HepG2 (cell line): Measurements from ENCODE around the gene ERBB3. TPM values are rescaled to one million over a fixed set of nuclear protein-coding genes. Genes with fewer than 3 reads are reported as not detected.

Source experiments
- CREB1 ChIP-seq, 2 experiments: fragments of 450-650 bp in 1 of 2; IDR thresholded peaks; 2 replicates each; pipeline ENCODE4 v1.6.1; 2016 to 2017; ENCODE audit warnings: control low read depth in 1 of 2, mild to moderate bottlenecking in 1 of 2, missing compliant biosample characterization in 1 of 2, missing genetic modification characterization in 1 of 2
- CREM ChIP-seq, 2 experiments: sonication (generic) in 1 of 2; formaldehyde crosslinking in 1 of 2; IDR thresholded peaks; 2 replicates each; pipeline versions ENCODE4 v1.4.0 to v1.6.1; 2016 to 2020; ENCODE audit warnings: antibody characterized with exemption in 1 of 2, mild to moderate bottlenecking in 1 of 2, missing genetic modification reagents in 1 of 2
- HDAC1 ChIP-seq: sonication (generic); formaldehyde crosslinking; IDR thresholded peaks from 2 replicates; pipeline ENCODE4 v1.5.1; 2020; ENCODE audit warnings: mild to moderate bottlenecking, missing genetic modification reagents
- JUND ChIP-seq: sonication (generic); formaldehyde crosslinking; IDR thresholded peaks from 2 replicates; pipeline ENCODE4 v1.8.0; 2022; ENCODE audit warnings: mild to moderate bottlenecking, missing genetic modification reagents
- KDM3A ChIP-seq: IDR thresholded peaks from 2 replicates; pipeline ENCODE4 v1.6.1; 2018; ENCODE audit warnings: low read depth, missing compliant biosample characterization
- KDM5A ChIP-seq: fragments of 200-600 bp; sonication (generic); IDR thresholded peaks from 2 replicates; pipeline ENCODE4 v1.7.0; 2018; ENCODE audit warnings: antibody characterized with exemption, mild to moderate bottlenecking, low read length, borderline replicate concordance
- KMT2B ChIP-seq: IDR thresholded peaks from 2 replicates; pipeline ENCODE4 v1.6.1; 2016; ENCODE audit warnings: missing genetic modification reagents, missing compliant biosample characterization
- MED1 ChIP-seq: sonication (generic); formaldehyde crosslinking; IDR thresholded peaks from 2 replicates; pipeline ENCODE4 v1.4.0; 2020; ENCODE audit warnings: missing genetic modification reagents
- MXD3 ChIP-seq: IDR thresholded peaks from 2 replicates; pipeline ENCODE4 v1.6.1; 2016; ENCODE audit warnings: mild to moderate bottlenecking, missing biosample characterization, missing genetic modification reagents
- NR2C2 ChIP-seq: sonication (generic); formaldehyde crosslinking; IDR thresholded peaks from 2 replicates; pipeline ENCODE4 v1.4.0; 2020; ENCODE audit warnings: missing genetic modification reagents, mild to moderate bottlenecking, moderate library complexity, borderline replicate concordance
- SP2 ChIP-seq: sonication (generic); formaldehyde crosslinking; IDR thresholded peaks from 2 replicates; pipeline ENCODE4 v1.5.1; 2020; ENCODE audit warnings: mild to moderate bottlenecking, missing genetic modification reagents
- ZFP36L2 ChIP-seq: sonication (generic); formaldehyde crosslinking; IDR thresholded peaks from 2 replicates; pipeline ENCODE4 v1.4.0; 2020; ENCODE audit warnings: missing genetic modification reagents
- ZNF224 ChIP-seq: sonication (generic); formaldehyde crosslinking; IDR thresholded peaks from 2 replicates; pipeline ENCODE4 v1.5.0; 2020; ENCODE audit warnings: mild to moderate bottlenecking, missing genetic modification reagents
- ZNF367 ChIP-seq: sonication (generic); formaldehyde crosslinking; IDR thresholded peaks from 2 replicates; pipeline ENCODE4 v1.4.0; 2020; ENCODE audit warnings: missing genetic modification reagents, borderline replicate concordance
- ZNF83 ChIP-seq: sonication (generic); formaldehyde crosslinking; IDR thresholded peaks from 2 replicates; pipeline ENCODE4 v1.4.0; 2020; ENCODE audit warnings: missing genetic modification reagents, mild to moderate bottlenecking, borderline replicate concordance
- ZNF891 ChIP-seq: sonication (generic); formaldehyde crosslinking; IDR thresholded peaks from 2 replicates; pipeline ENCODE4 v1.5.0; 2020; ENCODE audit warnings: mild to moderate bottlenecking, missing genetic modification reagents
- polyA plus RNA-seq, 8 experiments: library from polyadenylated mRNA; depleted of rRNA in 3 of 8; stranded (reverse) in 7 of 8; unstranded in 1 of 8; fragments of >200 nt; fragmentation: Illumina TruSeq in 4 of 8; extraction: Trizol in 4 of 8; gene quantifications; 2 replicates each; pipeline versions ENCODE4 v1.2.1 to v1.2.3, GENCODE V29; 2011 to 2016; ENCODE audit warnings: low read depth in 4 of 8, missing spikeins in 1 of 8, mixed read lengths in 1 of 8; ENCODE audit not compliant: insufficient read depth in 1 of 8
- total RNA-seq, 5 experiments: library from RNA; depleted of rRNA; stranded (reverse); fragments of >200 nt; fragmentation: Illumina TruSeq; extraction: Trizol; gene quantifications; 2 replicates each; pipeline ENCODE4 v1.2.3, GENCODE V29; 2016; ENCODE audit warnings: low read depth in 1 of 5
- TF ChIP-seq, protein P1 (sequence below): sonication (generic); formaldehyde crosslinking; IDR thresholded peaks from 2 replicates; pipeline ENCODE4 v1.8.1; 2022; ENCODE audit warnings: mild to moderate bottlenecking, missing genetic modification reagents
- TF ChIP-seq, protein P2 (sequence below): sonication (generic); formaldehyde crosslinking; IDR thresholded peaks from 2 replicates; pipeline ENCODE4 v1.5.1; 2020; ENCODE audit warnings: mild to moderate bottlenecking, missing genetic modification reagents
- TF ChIP-seq, protein P3 (sequence below): sonication (generic); formaldehyde crosslinking; IDR thresholded peaks from 2 replicates; pipeline ENCODE4 v1.4.0; 2020; ENCODE audit warnings: missing genetic modification reagents
- TF ChIP-seq, protein P4 (sequence below): sonication (generic); formaldehyde crosslinking; IDR thresholded peaks from 2 replicates; pipeline ENCODE4 v1.4.0; 2020; ENCODE audit warnings: missing genetic modification reagents
- TF ChIP-seq, protein P5 (sequence below): sonication (generic); formaldehyde crosslinking; conservative IDR thresholded peaks from 2 replicates; pipeline ENCODE4 v1.4.0; 2020; ENCODE audit warnings: missing genetic modification reagents

ERBB3 gene
- total and polyA plus RNA-seq, 2 of the 13 experiments (the other 11 are each of a cell fraction or from before 2014, with no cell fraction given): 93.6 to 358 TPM

GRCh38 chr12:56119361-56119796 is 39.4 kb downstream of the ERBB3 start (continued):
- TF ChIP-seq, protein P1, sequence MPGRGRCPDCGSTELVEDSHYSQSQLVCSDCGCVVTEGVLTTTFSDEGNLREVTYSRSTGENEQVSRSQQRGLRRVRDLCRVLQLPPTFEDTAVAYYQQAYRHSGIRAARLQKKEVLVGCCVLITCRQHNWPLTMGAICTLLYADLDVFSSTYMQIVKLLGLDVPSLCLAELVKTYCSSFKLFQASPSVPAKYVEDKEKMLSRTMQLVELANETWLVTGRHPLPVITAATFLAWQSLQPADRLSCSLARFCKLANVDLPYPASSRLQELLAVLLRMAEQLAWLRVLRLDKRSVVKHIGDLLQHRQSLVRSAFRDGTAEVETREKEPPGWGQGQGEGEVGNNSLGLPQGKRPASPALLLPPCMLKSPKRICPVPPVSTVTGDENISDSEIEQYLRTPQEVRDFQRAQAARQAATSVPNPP (CRISPR knock-in tag): no peak
- TF ChIP-seq, protein P2, sequence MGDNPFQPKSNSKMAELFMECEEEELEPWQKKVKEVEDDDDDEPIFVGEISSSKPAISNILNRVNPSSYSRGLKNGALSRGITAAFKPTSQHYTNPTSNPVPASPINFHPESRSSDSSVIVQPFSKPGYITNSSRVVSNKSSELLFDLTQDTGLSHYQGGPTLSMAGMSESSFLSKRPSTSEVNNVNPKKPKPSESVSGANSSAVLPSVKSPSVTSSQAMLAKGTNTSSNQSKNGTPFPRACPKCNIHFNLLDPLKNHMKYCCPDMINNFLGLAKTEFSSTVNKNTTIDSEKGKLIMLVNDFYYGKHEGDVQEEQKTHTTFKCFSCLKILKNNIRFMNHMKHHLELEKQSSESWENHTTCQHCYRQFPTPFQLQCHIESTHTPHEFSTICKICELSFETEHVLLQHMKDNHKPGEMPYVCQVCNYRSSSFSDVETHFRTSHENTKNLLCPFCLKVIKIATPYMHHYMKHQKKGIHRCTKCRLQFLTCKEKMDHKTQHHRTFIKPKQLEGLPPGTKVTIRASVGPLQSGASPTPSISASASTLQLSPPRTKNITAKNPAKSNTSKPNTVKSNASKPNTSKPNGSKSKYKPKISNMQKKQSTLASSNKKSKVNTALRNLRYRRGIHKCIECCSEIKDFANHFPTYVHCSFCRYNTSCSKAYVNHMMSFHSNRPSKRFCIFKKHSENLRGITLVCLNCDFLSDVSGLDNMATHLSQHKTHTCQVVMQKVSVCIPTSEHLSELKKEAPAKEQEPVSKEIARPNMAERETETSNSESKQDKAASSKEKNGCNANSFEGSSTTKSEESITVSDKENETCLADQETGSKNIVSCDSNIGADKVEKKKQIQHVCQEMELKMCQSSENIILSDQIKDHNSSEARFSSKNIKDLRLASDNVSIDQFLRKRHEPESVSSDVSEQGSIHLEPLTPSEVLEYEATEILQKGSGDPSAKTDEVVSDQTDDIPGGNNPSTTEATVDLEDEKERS (CRISPR knock-in tag): no peak
- TF ChIP-seq ZNF83 (CRISPR knock-in tag): no peak
- no peak for TF ChIP-seq JUND (CRISPR knock-in tag)
- peak; percentile 28; the same call in 1 of the 2 replicates for TF ChIP-seq KDM3A
- TF ChIP-seq NR2C2: peak; percentile 44; the same call in 1 of the 2 replicates
- TF ChIP-seq ZNF224 (CRISPR knock-in tag): no peak
- 0 out of 2 replicates have a peak, but pooled peaks have one; percentile 12 for TF ChIP-seq MED1 (CRISPR knock-in tag)
- TF ChIP-seq KMT2B: no peak
- TF ChIP-seq, protein P3, sequence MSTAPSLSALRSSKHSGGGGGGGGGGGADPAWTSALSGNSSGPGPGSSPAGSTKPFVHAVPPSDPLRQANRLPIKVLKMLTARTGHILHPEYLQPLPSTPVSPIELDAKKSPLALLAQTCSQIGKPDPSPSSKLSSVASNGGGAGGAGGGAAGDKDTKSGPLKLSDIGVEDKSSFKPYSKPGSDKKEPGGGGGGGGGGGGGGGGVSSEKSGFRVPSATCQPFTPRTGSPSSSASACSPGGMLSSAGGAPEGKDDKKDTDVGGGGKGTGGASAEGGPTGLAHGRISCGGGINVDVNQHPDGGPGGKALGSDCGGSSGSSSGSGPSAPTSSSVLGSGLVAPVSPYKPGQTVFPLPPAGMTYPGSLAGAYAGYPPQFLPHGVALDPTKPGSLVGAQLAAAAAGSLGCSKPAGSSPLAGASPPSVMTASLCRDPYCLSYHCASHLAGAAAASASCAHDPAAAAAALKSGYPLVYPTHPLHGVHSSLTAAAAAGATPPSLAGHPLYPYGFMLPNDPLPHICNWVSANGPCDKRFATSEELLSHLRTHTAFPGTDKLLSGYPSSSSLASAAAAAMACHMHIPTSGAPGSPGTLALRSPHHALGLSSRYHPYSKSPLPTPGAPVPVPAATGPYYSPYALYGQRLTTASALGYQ: 0 out of 2 replicates have a peak, but pooled peaks have one; percentile 19
- TF ChIP-seq SP2 (CRISPR knock-in tag): no peak
- no peak for TF ChIP-seq HDAC1 (CRISPR knock-in tag)
- TF ChIP-seq CREB1 (IDR thresholded peaks at IDR 0.05): no peak
- TF ChIP-seq CREB1 (CRISPR knock-in tag; IDR thresholded peaks at IDR 0.05): peak; percentile 60
- no peak for TF ChIP-seq ZNF367 (CRISPR knock-in tag)
- no peak for TF ChIP-seq MXD3
- TF ChIP-seq, protein P4, sequence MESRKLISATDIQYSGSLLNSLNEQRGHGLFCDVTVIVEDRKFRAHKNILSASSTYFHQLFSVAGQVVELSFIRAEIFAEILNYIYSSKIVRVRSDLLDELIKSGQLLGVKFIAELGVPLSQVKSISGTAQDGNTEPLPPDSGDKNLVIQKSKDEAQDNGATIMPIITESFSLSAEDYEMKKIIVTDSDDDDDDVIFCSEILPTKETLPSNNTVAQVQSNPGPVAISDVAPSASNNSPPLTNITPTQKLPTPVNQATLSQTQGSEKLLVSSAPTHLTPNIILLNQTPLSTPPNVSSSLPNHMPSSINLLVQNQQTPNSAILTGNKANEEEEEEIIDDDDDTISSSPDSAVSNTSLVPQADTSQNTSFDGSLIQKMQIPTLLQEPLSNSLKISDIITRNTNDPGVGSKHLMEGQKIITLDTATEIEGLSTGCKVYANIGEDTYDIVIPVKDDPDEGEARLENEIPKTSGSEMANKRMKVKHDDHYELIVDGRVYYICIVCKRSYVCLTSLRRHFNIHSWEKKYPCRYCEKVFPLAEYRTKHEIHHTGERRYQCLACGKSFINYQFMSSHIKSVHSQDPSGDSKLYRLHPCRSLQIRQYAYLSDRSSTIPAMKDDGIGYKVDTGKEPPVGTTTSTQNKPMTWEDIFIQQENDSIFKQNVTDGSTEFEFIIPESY (CRISPR knock-in tag): no peak
- peak; percentile 30; the same call in 1 of the 2 replicates for TF ChIP-seq CREM (IDR thresholded peaks at IDR 0.05)
- TF ChIP-seq CREM (CRISPR knock-in tag; IDR thresholded peaks at IDR 0.05): no peak
- TF ChIP-seq ZNF891 (CRISPR knock-in tag): no peak
- TF ChIP-seq, protein P5, sequence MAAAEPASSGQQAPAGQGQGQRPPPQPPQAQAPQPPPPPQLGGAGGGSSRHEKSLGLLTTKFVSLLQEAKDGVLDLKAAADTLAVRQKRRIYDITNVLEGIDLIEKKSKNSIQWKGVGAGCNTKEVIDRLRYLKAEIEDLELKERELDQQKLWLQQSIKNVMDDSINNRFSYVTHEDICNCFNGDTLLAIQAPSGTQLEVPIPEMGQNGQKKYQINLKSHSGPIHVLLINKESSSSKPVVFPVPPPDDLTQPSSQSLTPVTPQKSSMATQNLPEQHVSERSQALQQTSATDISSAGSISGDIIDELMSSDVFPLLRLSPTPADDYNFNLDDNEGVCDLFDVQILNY (CRISPR knock-in tag): no peak
- TF ChIP-seq ZFP36L2 (CRISPR knock-in tag): no peak
- TF ChIP-seq KDM5A: peak; percentile 82; the same call in 1 of the 2 replicates
